Caki2 (cell line): ENCODE measurements around the gene PHLDA1. TPM values are rescaled to one million over a fixed set of nuclear protein-coding genes. Genes with fewer than 3 reads are reported as not detected.

Source experiments
- DNase-seq: peaks from one replicate; pipeline ENCODE4 v3.0.0-alpha.2; 2015; ENCODE audit warnings: low read depth
- in situ Hi-C: cut with HindIII; loops from 2 replicates; pipeline ENCODE4 v1.10.0; 2016; ENCODE audit warnings: low sequenced_read_pairs, low pct_unique_long_range_greater_than_20kb, mixed read lengths
- total RNA-seq: library from RNA; depleted of rRNA; stranded (reverse); fragments of >200 nt; shearing (Covaris generic); gene quantifications from 2 replicates; pipeline ENCODE4 v1.2.3, GENCODE V29; 2014; ENCODE audit warnings: low replicate concordance; rRNA removed

PHLDA1 gene
- total RNA-seq, 1 experiment from 2014 or later, result 36.5 TPM

- DNase-seq, result no peak
- in situ Hi-C loops, result no loop called here
Measured at GRCh38 chr12:75978677-75979076, 52.9 kb downstream of the PHLDA1 start.

GRCh38 chr12:75977952-75978671 is 53.5 kb downstream of the PHLDA1 start:
- DNase-seq, result peak; percentile 100
- in situ Hi-C loops, result no loop called here

GRCh38 chr12:75977590-75977951 is 54.0 kb downstream of the PHLDA1 start:
- in situ Hi-C loops, result no loop called here
- DNase-seq, result no peak

- no peak for DNase-seq
- in situ Hi-C loops, result no loop called here
Measured at GRCh38 chr12:75976913-75977312, 54.7 kb downstream of the PHLDA1 start.

- in situ Hi-C loops, result no loop called here
- DNase-seq, result no peak
Measured at GRCh38 chr12:75976113-75976512, 55.5 kb downstream of the PHLDA1 start.

- no peak for DNase-seq
- in situ Hi-C loops, result no loop called here
Measured at GRCh38 chr12:75975702-75976101, 55.9 kb downstream of the PHLDA1 start.

Other genes starting within 250 kb of the PHLDA1 start
- gene NAP1L1, start 52.9 kb upstream of the PHLDA1 start, total RNA-seq, result 585 and 643 TPM in 2 replicates